Measurements from ENCODE around the gene PRPF18. TPM values are rescaled to one million over a fixed set of nuclear protein-coding genes. Genes with fewer than 3 reads are reported as not detected.

The PRPF18 gene
- total RNA-seq, 1 experiment from 2014 or later = 21.3 TPM

GRCh38 chr10:13564576-13564975, 22.2 kb upstream of the PRPF18 start:
- CTCF ChIA-PET = no interaction called here
- Mint-ChIP-seq H3K27me3 (ENCODE audit: unreplicated experiment) (peaks cover 25% of the 10 kb centered on the region), H3K4me1 (ENCODE audit: low read depth, unreplicated experiment) (no peaks in the 10 kb centered on the region), H3K27ac (ENCODE audit: unreplicated experiment) (no peak overlapping the region), H3K4me3 (ENCODE audit: low read depth, unreplicated experiment) (no peak overlapping the region), H3K36me3 (ENCODE audit: insufficient read depth, unreplicated experiment) (no peaks in the 10 kb centered on the region), H3K9me3 (ENCODE audit: low read depth, unreplicated experiment) (peaks cover 4% of the 10 kb centered on the region)
- no TSS peak for BruUV-seq (replicated peaks)
- intact Hi-C loops (cut with micrococcal nuclease; ENCODE audit: unreplicated experiment) = no loop called here
- no peak for DNase-seq
- no peak for TF ChIP-seq CTCF (IDR thresholded peaks at IDR 0.05; ENCODE audit: unreplicated experiment)

DNA sequence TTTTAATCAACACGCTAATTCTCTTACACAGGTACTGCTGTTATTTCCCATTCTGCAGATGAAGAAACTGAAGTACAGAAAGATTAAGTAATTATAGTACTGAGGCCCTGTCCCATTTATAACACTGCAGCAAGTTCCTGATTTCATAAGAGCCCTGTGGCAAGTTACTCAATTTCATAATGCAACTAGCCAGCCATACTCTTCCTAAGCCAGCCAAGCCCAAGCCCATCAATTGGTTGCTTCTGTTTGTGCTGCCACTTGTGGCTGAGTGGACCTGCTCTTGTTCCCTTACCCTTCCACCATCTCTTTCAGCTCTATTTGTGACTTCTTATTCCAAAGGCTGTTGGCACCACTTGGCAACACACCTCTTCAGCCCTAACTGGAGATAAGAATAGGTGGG, 19.7 kb upstream of the PRPF18 start:
- CTCF ChIA-PET = interaction anchor here (0.6 kb wide), 1 partner anchor 1015 kb away, joined by 3 read pairs; no protein-coding TSS in a partner anchor
- no TSS peak for BruUV-seq (replicated peaks)

GRCh38 chr10:13571541-13571940, 15.2 kb upstream of the PRPF18 start:
- Mint-ChIP-seq H3K4me3 (ENCODE audit: low read depth, unreplicated experiment) (no peak overlapping the region), H3K27ac (ENCODE audit: unreplicated experiment) (no peak overlapping the region), H3K4me1 (ENCODE audit: low read depth, unreplicated experiment) (no peaks in the 10 kb centered on the region), H3K9me3 (ENCODE audit: low read depth, unreplicated experiment) (no peaks in the 10 kb centered on the region), H3K36me3 (ENCODE audit: insufficient read depth, unreplicated experiment) (no peaks in the 10 kb centered on the region), H3K27me3 (ENCODE audit: unreplicated experiment) (peaks cover 21% of the 10 kb centered on the region)
- no peak for TF ChIP-seq CTCF (IDR thresholded peaks at IDR 0.05; ENCODE audit: unreplicated experiment)
- intact Hi-C loops (cut with micrococcal nuclease; ENCODE audit: unreplicated experiment) = no loop called here
- no peak for DNase-seq
- BruUV-seq (replicated peaks) = no TSS peak
- CTCF ChIA-PET = no interaction called here

More for the DNA sequence above, 19.7 kb upstream of the PRPF18 start:
- no peaks in the 10 kb centered on the region for H3K36me3 Mint-ChIP-seq (ENCODE audit: insufficient read depth, unreplicated experiment)
- H3K27ac Mint-ChIP-seq (ENCODE audit: unreplicated experiment) = no peak overlapping the region
- H3K27me3 Mint-ChIP-seq (ENCODE audit: unreplicated experiment) = peaks cover 25% of the 10 kb centered on the region
- intact Hi-C loops (cut with micrococcal nuclease; ENCODE audit: unreplicated experiment) = no loop called here
- no peak overlapping the region for H3K4me3 Mint-ChIP-seq (ENCODE audit: low read depth, unreplicated experiment)
- peaks cover 4% of the 10 kb centered on the region for H3K9me3 Mint-ChIP-seq (ENCODE audit: low read depth, unreplicated experiment)
- no peaks in the 10 kb centered on the region for H3K4me1 Mint-ChIP-seq (ENCODE audit: low read depth, unreplicated experiment)
- no peak for TF ChIP-seq CTCF (IDR thresholded peaks at IDR 0.05; ENCODE audit: unreplicated experiment)
- no peak for DNase-seq

DNA sequence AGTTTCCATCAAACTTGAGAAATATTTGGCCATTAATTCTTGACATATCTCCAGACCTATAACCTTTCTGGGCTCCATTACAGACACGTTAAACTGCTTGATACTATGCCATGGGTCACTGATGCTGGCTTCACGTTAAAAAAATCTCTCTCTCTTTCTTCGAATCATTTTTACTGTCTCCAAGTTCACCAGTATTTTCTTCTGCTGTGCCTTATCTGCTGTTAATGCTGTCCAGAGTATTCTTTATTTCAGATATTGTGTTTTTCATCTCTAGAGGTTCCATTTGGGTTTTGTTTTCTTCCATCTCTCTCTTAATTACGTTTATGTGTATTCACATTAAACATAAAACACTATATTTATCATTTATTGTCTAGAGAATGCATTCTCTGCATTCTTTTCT, 12.8 kb upstream of the PRPF18 start:
- CTCF ChIA-PET = no interaction called here
- Mint-ChIP-seq H3K36me3 (ENCODE audit: insufficient read depth, unreplicated experiment) (no peaks in the 10 kb centered on the region), H3K27me3 (ENCODE audit: unreplicated experiment) (peaks cover 21% of the 10 kb centered on the region), H3K4me1 (ENCODE audit: low read depth, unreplicated experiment) (no peaks in the 10 kb centered on the region), H3K27ac (ENCODE audit: unreplicated experiment) (no peak overlapping the region), H3K4me3 (ENCODE audit: low read depth, unreplicated experiment) (no peak overlapping the region), H3K9me3 (ENCODE audit: low read depth, unreplicated experiment) (no peaks in the 10 kb centered on the region)
- intact Hi-C loops (cut with micrococcal nuclease; ENCODE audit: unreplicated experiment) = no loop called here
- no TSS peak for BruUV-seq (replicated peaks)
- no peak for TF ChIP-seq CTCF (IDR thresholded peaks at IDR 0.05; ENCODE audit: unreplicated experiment)
- DNase-seq = no peak

All from Calu3 (cell line).